Thymus (tissue), 11 donors: ENCODE data around the gene UBXN10. TPM values are rescaled to one million over a fixed set of nuclear protein-coding genes. Genes with fewer than 3 reads are reported as not detected.
"Not testable (repeated sequence)": the region's sequence is repeated elsewhere in the genome, so short reads cannot be mapped to it uniquely, and the experiment has no call there.

Experiments used
- DNase-seq, 9 donors: peaks; one replicate each; pipeline ENCODE4 v3.0.0-alpha.2; 2013; ENCODE audit warnings: low spot score in 9 of 9, low read depth in 6 of 9, missing footprints in 1 of 9
- H3K27ac ChIP-seq, 2 donors: one replicate each; pipeline ENCODE4 v1.5.1; 2013; ENCODE audit warnings: control low read depth in 1 of 2, low read depth in 1 of 2, low read length in 1 of 2, mild to moderate bottlenecking in 1 of 2, moderate library complexity in 1 of 2
- H3K27me3 ChIP-seq, 2 donors: one replicate each; pipeline ENCODE4 v1.5.1; 2013; ENCODE audit warnings: low read length in 1 of 2; ENCODE audit not compliant: control insufficient read depth in 2 of 2, insufficient read depth in 1 of 2
- H3K36me3 ChIP-seq, 2 donors: one replicate each; pipeline ENCODE4 v1.5.1; 2013; ENCODE audit warnings: low read length in 1 of 2, mild to moderate bottlenecking in 1 of 2, moderate library complexity in 1 of 2; ENCODE audit not compliant: control insufficient read depth in 2 of 2, insufficient read depth in 2 of 2
- H3K4me1 ChIP-seq, 2 donors: one replicate each; pipeline ENCODE4 v1.5.1; 2013; ENCODE audit warnings: low read length in 2 of 2; ENCODE audit not compliant: control insufficient read depth in 2 of 2, insufficient read depth in 2 of 2
- H3K4me3 ChIP-seq, 2 donors: one replicate each; pipeline ENCODE4 v1.5.1; 2013; ENCODE audit warnings: low read length in 2 of 2, control low read depth in 1 of 2, mild to moderate bottlenecking in 1 of 2
- H3K9me3 ChIP-seq, 2 donors: one replicate each; pipeline ENCODE4 v1.5.1; 2013; ENCODE audit warnings: low read length in 1 of 2, mild to moderate bottlenecking in 1 of 2; ENCODE audit not compliant: control insufficient read depth in 2 of 2, insufficient read depth in 1 of 2
- WGBS: extraction: QIAGEN DNeasy Blood & Tissue Kit; methylation state at CpG from one replicate; pipeline ENCODE4 v1.1.7; 2013; 5-methylcytosine and 5-hydroxymethylcytosine counted together
- polyA plus RNA-seq: library from polyadenylated mRNA; stranded (reverse); fragments of 200-250 nt; gene quantifications from one replicate; pipeline ENCODE4 v1.2.3, GENCODE V29; 2013
- total RNA-seq: library from RNA; stranded (reverse); fragments of 120-200 nt; gene quantifications from one replicate; pipeline ENCODE4 v1.2.4, GENCODE V29; 2013
- donor health status: healthy.

UBXN10 gene
- total and polyA plus RNA-seq, 2 donors = 0.24 to 0.50 TPM

GRCh38 chr1:20220036-20220435 lies 34.1 kb downstream of the UBXN10 start:
- peaks cover 0 to 4% of the 10 kb centered on the region in 2 donors for H3K27me3 ChIP-seq
- no peak for DNase-seq
- no peaks in the 10 kb centered on the region for H3K4me1 ChIP-seq
- no peak overlapping the region for H3K27ac ChIP-seq
- WGBS = 79% methylated on average over 5 of the region's 5 CpGs
- no peaks in the 10 kb centered on the region for H3K36me3 ChIP-seq
- H3K4me3 ChIP-seq = no peak overlapping the region
- no peaks in the 10 kb centered on the region for H3K9me3 ChIP-seq

DNA sequence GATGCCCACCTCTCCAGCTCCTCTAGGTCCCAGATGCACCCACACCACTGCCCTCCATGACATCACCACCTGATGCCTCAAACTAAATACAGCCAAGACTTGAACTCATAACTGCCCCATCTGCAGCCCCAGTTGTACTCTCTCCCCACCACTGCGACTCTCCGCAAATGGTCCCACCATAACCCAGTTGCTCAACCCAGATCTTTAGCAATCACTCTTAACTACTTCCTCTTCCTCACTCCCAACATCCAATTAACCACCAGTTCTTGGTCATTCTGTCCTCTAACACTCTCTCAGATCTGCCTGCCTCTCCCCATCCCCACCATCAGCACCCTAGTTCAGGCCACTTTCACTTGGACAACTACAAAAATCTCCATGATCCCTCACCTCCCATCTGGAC lies 37.2 kb downstream of the UBXN10 start:
- no peaks in the 10 kb centered on the region for H3K9me3 ChIP-seq
- H3K4me3 ChIP-seq = no peak overlapping the region
- no peaks in the 10 kb centered on the region for H3K4me1 ChIP-seq
- 61% methylated on average over 2 of the region's 2 CpGs for WGBS
- H3K27ac ChIP-seq = no peak overlapping the region
- no peak for DNase-seq
- H3K27me3 ChIP-seq = peaks cover 3 to 4% of the 10 kb centered on the region in 2 donors
- no peaks in the 10 kb centered on the region for H3K36me3 ChIP-seq

DNA sequence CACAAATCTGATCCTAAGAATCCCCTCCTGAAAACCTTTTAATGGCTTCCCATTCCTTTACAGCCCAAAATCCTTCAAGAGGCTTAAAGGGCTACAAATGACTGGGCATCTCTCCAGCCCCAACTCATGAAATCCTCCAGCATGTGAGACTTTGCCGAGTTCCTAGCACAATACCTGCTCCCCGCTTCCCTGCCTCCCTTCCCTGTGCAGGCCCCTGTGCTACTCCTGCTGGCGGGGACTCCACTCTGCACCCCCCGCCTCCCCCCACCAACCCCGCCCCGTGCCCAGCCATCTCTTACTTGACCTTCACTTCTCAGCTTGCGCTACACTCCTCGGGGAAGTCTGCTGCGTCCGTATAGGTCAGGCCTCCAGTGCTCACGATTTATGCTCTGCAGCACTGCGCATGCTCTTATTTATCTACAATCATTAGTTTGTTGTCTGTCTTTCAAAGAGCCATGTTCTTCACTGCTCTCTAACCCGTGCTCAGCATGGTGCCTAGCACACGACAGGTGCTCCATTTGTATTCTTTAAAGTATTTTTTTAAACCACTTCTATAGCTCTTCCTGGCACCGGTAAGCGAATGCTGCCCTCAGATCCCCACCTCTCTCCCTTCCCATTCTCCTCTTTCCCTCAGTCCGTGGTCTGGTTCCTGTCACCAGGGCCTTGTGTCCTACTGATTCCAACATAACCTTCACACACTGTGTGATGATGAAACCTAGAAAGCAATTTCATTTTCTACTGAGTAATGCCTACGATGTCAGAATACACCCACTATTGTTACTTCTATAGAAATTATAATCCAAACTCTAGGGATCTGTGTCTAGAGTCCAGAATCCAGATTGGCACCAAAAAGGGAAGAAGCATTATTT lies 37.9 kb downstream of the UBXN10 start:
- H3K27me3 ChIP-seq = peaks cover 3 to 6% of the 10 kb centered on the region in 2 donors
- no peak overlapping the region for H3K27ac ChIP-seq
- 42% methylated on average over 18 of the region's 18 CpGs for WGBS
- H3K4me1 ChIP-seq = no peaks in the 10 kb centered on the region
- no peak for DNase-seq
- H3K9me3 ChIP-seq = no peaks in the 10 kb centered on the region
- H3K4me3 ChIP-seq = no peak overlapping the region
- no peaks in the 10 kb centered on the region for H3K36me3 ChIP-seq

- WGBS = 74% methylated on average over 3 of the region's 3 CpGs
- no peak overlapping the region for H3K27ac ChIP-seq
- no peak overlapping the region for H3K4me3 ChIP-seq
- H3K36me3 ChIP-seq = no peaks in the 10 kb centered on the region
- H3K9me3 ChIP-seq = no peaks in the 10 kb centered on the region
- H3K4me1 ChIP-seq = no peaks in the 10 kb centered on the region
- no peak for DNase-seq
- peaks cover 3 to 6% of the 10 kb centered on the region in 2 donors for H3K27me3 ChIP-seq
These were observed 38.6 kb downstream of the UBXN10 start for GRCh38 chr1:20224546-20224945.

- no peak for DNase-seq
- Histone ChIP-seq H3K4me3 (no peak overlapping the region), H3K27me3 (peaks cover 3 to 6% of the 10 kb centered on the region in 2 donors), H3K27ac (no peak overlapping the region), H3K36me3 (no peaks in the 10 kb centered on the region), H3K9me3 (no peaks in the 10 kb centered on the region), H3K4me1 (no peaks in the 10 kb centered on the region)
- 59% methylated on average over 4 of the region's 4 CpGs for WGBS
These were observed 41.8 kb downstream of the UBXN10 start for GRCh38 chr1:20227704-20228103.

- H3K27me3 ChIP-seq = peaks cover 3 to 6% of the 10 kb centered on the region in 2 donors
- H3K4me3 ChIP-seq = no peak overlapping the region
- WGBS = 93% methylated on average over 11 of the region's 11 CpGs
These were observed 42.5 kb downstream of the UBXN10 start for GRCh38 chr1:20228314-20228825.

GRCh38 chr1:20229171-20229570 lies 43.3 kb downstream of the UBXN10 start:
- no peaks in the 10 kb centered on the region for H3K4me1 ChIP-seq
- H3K4me3 ChIP-seq = no peak overlapping the region
- WGBS = 84% methylated on average over 2 of the region's 2 CpGs
- H3K27ac ChIP-seq = no peak overlapping the region
- no peak for DNase-seq
- H3K27me3 ChIP-seq = peaks cover 3 to 11% of the 10 kb centered on the region in 2 donors
- no peaks in the 10 kb centered on the region for H3K36me3 ChIP-seq
- H3K9me3 ChIP-seq = no peaks in the 10 kb centered on the region

More at GRCh38 chr1:20228314-20228825, 42.5 kb downstream of the UBXN10 start:
- DNase-seq = no peak
- Histone ChIP-seq H3K9me3 (no peaks in the 10 kb centered on the region), H3K36me3 (no peaks in the 10 kb centered on the region), H3K27ac (no peak overlapping the region), H3K4me1 (no peaks in the 10 kb centered on the region)

GRCh38 chr1:20232564-20232963 lies 46.7 kb downstream of the UBXN10 start:
- not testable (repeated sequence) for DNase-seq, H3K36me3 ChIP-seq, H3K9me3 ChIP-seq, H3K27me3 ChIP-seq, H3K27ac ChIP-seq, H3K4me3 ChIP-seq, H3K4me1 ChIP-seq
- WGBS = 27% methylated on average over 7 of the region's 7 CpGs

DNA sequence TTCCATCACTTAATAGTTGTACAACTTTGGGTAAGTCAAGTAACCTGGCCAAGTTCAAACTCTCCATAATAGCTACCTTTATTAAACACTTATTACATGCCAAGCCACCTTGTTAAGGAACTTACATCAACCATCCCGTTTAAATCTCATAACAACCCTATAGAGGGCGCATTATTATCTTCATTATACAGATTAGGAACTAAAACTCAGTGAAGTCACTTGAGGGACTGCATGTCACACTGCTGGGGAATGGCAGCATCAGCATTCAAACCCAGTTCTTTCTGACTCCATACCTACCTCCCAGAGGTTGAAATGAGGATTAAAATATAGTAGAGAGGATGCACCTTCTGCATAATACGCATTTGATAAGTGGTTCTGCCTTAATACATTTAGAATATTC lies 47.5 kb downstream of the UBXN10 start:
- no peak overlapping the region for H3K4me3 ChIP-seq
- DNase-seq = no peak
- WGBS = 43% methylated on average over 3 of the region's 3 CpGs
- H3K27me3 ChIP-seq = peaks cover 0 to 5% of the 10 kb centered on the region in 2 donors
- H3K27ac ChIP-seq = no peak overlapping the region
- no peaks in the 10 kb centered on the region for H3K4me1 ChIP-seq
- H3K9me3 ChIP-seq = no peaks in the 10 kb centered on the region
- no peaks in the 10 kb centered on the region for H3K36me3 ChIP-seq
